ENCODE measurements around the gene RELL1.

- no peak for TF ChIP-seq CTCF (IDR thresholded peaks at IDR 0.05)
- TF ChIP-seq POLR2A (IDR thresholded peaks at IDR 0.05), result no peak
Measured at GRCh38 chr4:37645736-37646135, 40.4 kb downstream of the RELL1 start.

All from body of pancreas (tissue), 4 donors.